Neural cell (in vitro differentiated cells): Measurements from ENCODE around the gene APOBEC2. TPM values are rescaled to one million over a fixed set of nuclear protein-coding genes. Genes with fewer than 3 reads are reported as not detected.
"Not testable (repeated sequence)": the region's sequence is repeated elsewhere in the genome, so short reads cannot be mapped to it uniquely, and the experiment has no call there.

Experiments used
- H2AFZ ChIP-seq: fragments of 200-600, 300-800 bp; sonication (generic), shearing (Covaris generic); 2 replicates; pipeline ENCODE4 v1.6.0; 2014; ENCODE audit warnings: low read depth, mild to moderate bottlenecking, antibody characterized with exemption, low read length, moderate library complexity
- H3F3A ChIP-seq: fragments of 200-600 bp; shearing (Covaris generic); 2 replicates; pipeline ENCODE4 v1.6.1; 2016; ENCODE audit warnings: mild to moderate bottlenecking, moderate library complexity, mixed read lengths, antibody characterized with exemption, low read length; ENCODE audit not compliant: insufficient read depth, poor library complexity, severe bottlenecking
- H3K27ac ChIP-seq: fragments of 200-600, 300-800 bp; sonication (generic), shearing (Covaris generic); 2 replicates; pipeline ENCODE4 v1.5.1; 2014; ENCODE audit warnings: mild to moderate bottlenecking, low read length, moderate library complexity
- H3K27me3 ChIP-seq: fragments of 300-800, 200-600 bp; sonication (generic), shearing (Covaris generic); 2 replicates; pipeline ENCODE4 v1.6.0; 2014; ENCODE audit warnings: mild to moderate bottlenecking, low read depth, low read length, moderate library complexity; ENCODE audit not compliant: insufficient read depth
- H3K36me3 ChIP-seq: fragments of 300-800, 200-600 bp; sonication (generic), shearing (Covaris generic); 2 replicates; pipeline ENCODE4 v1.5.1; 2014; ENCODE audit warnings: mild to moderate bottlenecking, antibody characterized with exemption, low read length, moderate library complexity; ENCODE audit not compliant: insufficient read depth
- H3K4me2 ChIP-seq: fragments of 300-800, 200-600 bp; sonication (generic), shearing (Covaris generic); 2 replicates; pipeline ENCODE4 v1.6.0; 2014; ENCODE audit warnings: mild to moderate bottlenecking, low read length
- H3K4me3 ChIP-seq: fragments of 300-800, 200-600 bp; sonication (generic), shearing (Covaris generic); 2 replicates; pipeline ENCODE4 v1.5.1; 2014; ENCODE audit warnings: mild to moderate bottlenecking, low read length, moderate library complexity
- H3K79me2 ChIP-seq: fragments of 200-600 bp; shearing (Covaris generic); replicated peaks from 2 replicates; pipeline ENCODE4 v1.6.0; 2014; ENCODE audit warnings: mild to moderate bottlenecking, low read length, moderate library complexity; ENCODE audit not compliant: insufficient read depth
- H3K9ac ChIP-seq: fragments of 300-800, 200-600 bp; sonication (generic), shearing (Covaris generic); 2 replicates; pipeline ENCODE4 v1.6.1; 2016; ENCODE audit warnings: mild to moderate bottlenecking, low read length, mixed read lengths
- H3K9me2 ChIP-seq: fragments of 200-600 bp; shearing (Covaris generic); 2 replicates; pipeline ENCODE4 v1.6.1; 2016; ENCODE audit warnings: mild to moderate bottlenecking, low read length, mixed read lengths; ENCODE audit not compliant: insufficient read depth
- H3K9me3 ChIP-seq: fragments of 200-600, 300-800 bp; sonication (generic), shearing (Covaris generic); 2 replicates; pipeline ENCODE4 v1.6.1; 2016; ENCODE audit warnings: mild to moderate bottlenecking, mixed run types, low read length, moderate library complexity, mixed read lengths
- H4K20me1 ChIP-seq: fragments of 200-600 bp; shearing (Covaris generic); 2 replicates; pipeline ENCODE4 v1.6.1; 2016; ENCODE audit warnings: mild to moderate bottlenecking, mixed run types; ENCODE audit not compliant: insufficient read depth
- EP300 ChIP-seq: fragments of 450-650 bp; conservative IDR thresholded peaks from 2 replicates; pipeline ENCODE4 v1.6.1; 2014; ENCODE audit warnings: antibody characterized with exemption, mild to moderate bottlenecking, moderate library complexity; ENCODE audit not compliant: poor library complexity, severe bottlenecking
- EZH2 ChIP-seq: fragments of 200-600, 300-800 bp; shearing (Covaris generic), sonication (generic); IDR thresholded peaks from 2 replicates; pipeline ENCODE4 v1.6.1; 2014; ENCODE audit warnings: antibody characterized with exemption, low read length, borderline replicate concordance, mild to moderate bottlenecking; ENCODE audit not compliant: insufficient read depth, poor library complexity, severe bottlenecking
- MXI1 ChIP-seq: fragments of 450-650 bp; conservative IDR thresholded peaks from 2 replicates; pipeline ENCODE4 v1.6.1; 2014; ENCODE audit warnings: antibody characterized with exemption, mild to moderate bottlenecking; ENCODE audit not compliant: poor library complexity, severe bottlenecking
- POLR2AphosphoS5 ChIP-seq: IDR thresholded peaks from 2 replicates; pipeline ENCODE4 v1.6.1; 2012
- RAD21 ChIP-seq: fragments of 450-650 bp; conservative IDR thresholded peaks from 2 replicates; pipeline ENCODE4 v1.6.1; 2014; ENCODE audit warnings: antibody characterized with exemption, mild to moderate bottlenecking, moderate library complexity
- SMC3 ChIP-seq: fragments of 450-650 bp; conservative IDR thresholded peaks from 2 replicates; pipeline ENCODE4 v1.6.1; 2014; ENCODE audit warnings: antibody characterized with exemption, mild to moderate bottlenecking, moderate library complexity; ENCODE audit not compliant: poor library complexity
- TAF1 ChIP-seq: IDR thresholded peaks from 2 replicates; pipeline ENCODE4 v1.6.1; 2012; ENCODE audit warnings: low read depth
- polyA plus RNA-seq: library from polyadenylated mRNA; depleted of rRNA; stranded (reverse); fragments of >200 nt; gene quantifications from 2 replicates; pipeline ENCODE4 v1.2.3, GENCODE V29; 2014
- TF ChIP-seq, protein P1 (sequence below): IDR thresholded peaks from 2 replicates; pipeline ENCODE4 v1.6.1; 2012; ENCODE audit warnings: borderline replicate concordance
- TF ChIP-seq, protein P2 (sequence below): fragments of 450-650 bp; IDR thresholded peaks from 2 replicates; pipeline ENCODE4 v1.5.1; 2014; ENCODE audit warnings: antibody characterized with exemption, mild to moderate bottlenecking, moderate library complexity; ENCODE audit not compliant: poor library complexity, severe bottlenecking

Gene APOBEC2
- polyA plus RNA-seq, 1 donor from 2014 or later: not detected

DNA sequence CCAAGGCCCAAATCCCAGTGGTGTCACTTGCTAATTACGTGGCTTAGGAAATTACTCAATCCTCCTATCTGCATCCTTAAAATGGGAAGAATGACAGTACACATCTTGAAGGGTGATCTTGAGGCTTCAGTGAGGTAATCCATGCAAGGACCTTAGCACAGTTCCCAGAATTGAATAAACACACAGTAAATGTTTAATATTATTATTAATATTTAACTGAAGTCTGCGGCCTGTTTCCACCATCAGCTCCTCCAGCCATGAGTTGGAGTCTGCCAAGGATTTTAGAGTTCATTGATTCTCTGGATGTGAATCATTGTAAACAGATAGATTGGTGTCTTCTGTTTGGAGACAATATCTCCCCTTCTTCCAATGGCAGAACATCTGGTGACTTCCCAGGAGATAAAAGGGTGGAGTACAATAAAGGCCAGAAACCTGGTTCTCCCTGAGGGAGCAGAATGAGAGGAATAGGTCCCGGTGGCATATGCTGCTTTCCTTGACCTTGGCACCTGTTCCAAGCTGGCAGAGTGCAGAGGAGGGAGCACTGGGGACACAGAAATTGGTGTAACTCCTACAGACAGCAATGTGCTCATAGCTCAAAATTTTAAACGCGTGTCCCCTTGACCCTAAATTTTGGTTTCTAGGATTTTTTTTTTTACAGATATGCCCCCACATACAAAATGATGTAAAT, 39.4 kb upstream of the APOBEC2 start:
- Histone ChIP-seq H3F3A (no peaks in the 10 kb centered on the region), H3K4me3 (no peak overlapping the region), H3K9me3 (no peaks in the 10 kb centered on the region), H4K20me1 (no peaks in the 10 kb centered on the region), H3K27ac (no peak overlapping the region), H3K4me2 (no peak overlapping the region), H3K9me2 (no peaks in the 10 kb centered on the region), H3K9ac (no peak overlapping the region), H2AFZ (no peak overlapping the region), H3K27me3 (no peaks in the 10 kb centered on the region), H3K36me3 (no peaks in the 10 kb centered on the region), H3K79me2 (no peaks in the 10 kb centered on the region)
- TF ChIP-seq MXI1 (no peak), TAF1 (no peak), POLR2AphosphoS5 (no peak), EZH2 (no peak), RAD21 (no peak), SMC3 (no peak), EP300 (no peak)
- TF ChIP-seq, protein P1, sequence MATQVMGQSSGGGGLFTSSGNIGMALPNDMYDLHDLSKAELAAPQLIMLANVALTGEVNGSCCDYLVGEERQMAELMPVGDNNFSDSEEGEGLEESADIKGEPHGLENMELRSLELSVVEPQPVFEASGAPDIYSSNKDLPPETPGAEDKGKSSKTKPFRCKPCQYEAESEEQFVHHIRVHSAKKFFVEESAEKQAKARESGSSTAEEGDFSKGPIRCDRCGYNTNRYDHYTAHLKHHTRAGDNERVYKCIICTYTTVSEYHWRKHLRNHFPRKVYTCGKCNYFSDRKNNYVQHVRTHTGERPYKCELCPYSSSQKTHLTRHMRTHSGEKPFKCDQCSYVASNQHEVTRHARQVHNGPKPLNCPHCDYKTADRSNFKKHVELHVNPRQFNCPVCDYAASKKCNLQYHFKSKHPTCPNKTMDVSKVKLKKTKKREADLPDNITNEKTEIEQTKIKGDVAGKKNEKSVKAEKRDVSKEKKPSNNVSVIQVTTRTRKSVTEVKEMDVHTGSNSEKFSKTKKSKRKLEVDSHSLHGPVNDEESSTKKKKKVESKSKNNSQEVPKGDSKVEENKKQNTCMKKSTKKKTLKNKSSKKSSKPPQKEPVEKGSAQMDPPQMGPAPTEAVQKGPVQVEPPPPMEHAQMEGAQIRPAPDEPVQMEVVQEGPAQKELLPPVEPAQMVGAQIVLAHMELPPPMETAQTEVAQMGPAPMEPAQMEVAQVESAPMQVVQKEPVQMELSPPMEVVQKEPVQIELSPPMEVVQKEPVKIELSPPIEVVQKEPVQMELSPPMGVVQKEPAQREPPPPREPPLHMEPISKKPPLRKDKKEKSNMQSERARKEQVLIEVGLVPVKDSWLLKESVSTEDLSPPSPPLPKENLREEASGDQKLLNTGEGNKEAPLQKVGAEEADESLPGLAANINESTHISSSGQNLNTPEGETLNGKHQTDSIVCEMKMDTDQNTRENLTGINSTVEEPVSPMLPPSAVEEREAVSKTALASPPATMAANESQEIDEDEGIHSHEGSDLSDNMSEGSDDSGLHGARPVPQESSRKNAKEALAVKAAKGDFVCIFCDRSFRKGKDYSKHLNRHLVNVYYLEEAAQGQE: no peak
- TF ChIP-seq, protein P2, sequence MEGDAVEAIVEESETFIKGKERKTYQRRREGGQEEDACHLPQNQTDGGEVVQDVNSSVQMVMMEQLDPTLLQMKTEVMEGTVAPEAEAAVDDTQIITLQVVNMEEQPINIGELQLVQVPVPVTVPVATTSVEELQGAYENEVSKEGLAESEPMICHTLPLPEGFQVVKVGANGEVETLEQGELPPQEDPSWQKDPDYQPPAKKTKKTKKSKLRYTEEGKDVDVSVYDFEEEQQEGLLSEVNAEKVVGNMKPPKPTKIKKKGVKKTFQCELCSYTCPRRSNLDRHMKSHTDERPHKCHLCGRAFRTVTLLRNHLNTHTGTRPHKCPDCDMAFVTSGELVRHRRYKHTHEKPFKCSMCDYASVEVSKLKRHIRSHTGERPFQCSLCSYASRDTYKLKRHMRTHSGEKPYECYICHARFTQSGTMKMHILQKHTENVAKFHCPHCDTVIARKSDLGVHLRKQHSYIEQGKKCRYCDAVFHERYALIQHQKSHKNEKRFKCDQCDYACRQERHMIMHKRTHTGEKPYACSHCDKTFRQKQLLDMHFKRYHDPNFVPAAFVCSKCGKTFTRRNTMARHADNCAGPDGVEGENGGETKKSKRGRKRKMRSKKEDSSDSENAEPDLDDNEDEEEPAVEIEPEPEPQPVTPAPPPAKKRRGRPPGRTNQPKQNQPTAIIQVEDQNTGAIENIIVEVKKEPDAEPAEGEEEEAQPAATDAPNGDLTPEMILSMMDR: no peak

DNA sequence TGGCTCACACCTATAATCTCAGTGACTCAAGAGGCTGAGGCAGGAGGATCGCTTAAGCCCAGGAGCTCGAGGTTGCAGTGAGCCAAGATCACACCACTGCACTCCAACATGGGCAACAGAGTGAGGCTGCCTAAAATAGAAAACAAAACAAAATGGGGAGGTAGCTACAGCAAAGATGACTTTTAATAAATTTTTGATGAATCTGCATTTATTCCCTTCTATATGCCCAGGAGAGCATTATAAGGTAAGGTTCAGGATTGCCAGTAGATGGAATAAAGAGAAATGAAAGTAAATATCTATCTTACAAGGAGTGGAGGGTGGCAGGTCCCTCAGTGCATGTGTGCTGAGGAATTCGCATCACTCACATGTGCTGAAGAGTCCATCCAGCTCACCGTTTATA, 38.2 kb upstream of the APOBEC2 start:
- H3K9me3 ChIP-seq: no peaks in the 10 kb centered on the region
- no peaks in the 10 kb centered on the region for H3K79me2 ChIP-seq
- no peaks in the 10 kb centered on the region for H4K20me1 ChIP-seq
- H3K4me2 ChIP-seq: no peak overlapping the region
- no peaks in the 10 kb centered on the region for H3K27me3 ChIP-seq
- TF ChIP-seq POLR2AphosphoS5 (no peak), MXI1 (no peak), RAD21 (no peak)
- no peak overlapping the region for H3K9ac ChIP-seq
- H3K27ac ChIP-seq: no peak overlapping the region
- no peak overlapping the region for H2AFZ ChIP-seq
- H3K36me3 ChIP-seq: no peaks in the 10 kb centered on the region
- no peaks in the 10 kb centered on the region for H3F3A ChIP-seq
- H3K9me2 ChIP-seq: no peaks in the 10 kb centered on the region
- H3K4me3 ChIP-seq: no peak overlapping the region

DNA sequence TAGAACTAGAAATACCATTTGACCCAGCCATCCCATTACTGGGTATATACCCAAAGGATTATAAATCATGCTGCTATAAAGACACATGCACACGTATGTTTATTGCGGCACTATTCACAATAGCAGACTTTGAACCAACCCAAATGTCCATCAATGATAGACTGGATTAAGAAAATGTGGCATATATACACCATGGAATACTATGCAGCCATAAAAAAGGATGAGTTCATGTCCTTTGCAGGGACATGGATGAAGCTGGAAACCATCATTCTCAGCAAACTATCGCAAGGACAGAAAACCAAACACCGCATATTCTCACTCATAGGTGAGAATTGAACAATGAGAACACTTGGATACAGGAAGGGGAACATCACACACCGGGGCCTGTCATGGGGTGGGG, 37.1 kb upstream of the APOBEC2 start:
- not testable (repeated sequence) for H3K9ac ChIP-seq, H3K4me3 ChIP-seq, H3K79me2 ChIP-seq, H3K9me3 ChIP-seq, H2AFZ ChIP-seq, H4K20me1 ChIP-seq, H3F3A ChIP-seq, H3K27me3 ChIP-seq, H3K36me3 ChIP-seq, H3K4me2 ChIP-seq, H3K9me2 ChIP-seq, H3K27ac ChIP-seq
